22Rv1 (cell line): ENCODE results near the gene AP5B1.

Experiments
- CTCF ChIP-seq: fragments of 450-650 bp; IDR thresholded peaks from 2 replicates; pipeline ENCODE4 v1.5.1; 2017; ENCODE audit warnings: mild to moderate bottlenecking
- ZFX ChIP-seq: fragments of 450-650 bp; IDR thresholded peaks from 2 replicates; pipeline ENCODE4 v1.6.1; 2017; ENCODE audit warnings: antibody characterized with exemption, borderline replicate concordance

GRCh38 chr11:65730461-65730860 lies 50.3 kb downstream of the AP5B1 start:
- no peak for TF ChIP-seq CTCF
- no peak for TF ChIP-seq ZFX
